OCI-LY3 (cell line): ENCODE data around the gene STKLD1.
A peak's percentile ranks its signal among the peaks of the same experiment; 100 is the strongest.

Source experiments
- CTCF ChIP-seq: fragments of 200-600, 300-600 bp; sonication (generic); IDR thresholded peaks from 2 replicates; pipeline ENCODE4 v1.5.1; 2014; ENCODE audit warnings: antibody characterized with exemption, low read length, low read depth
- EZH2phosphoT487 ChIP-seq: fragments of 200-600 bp; shearing (Covaris generic); IDR thresholded peaks from 2 replicates; pipeline ENCODE4 v1.6.1; 2018; ENCODE audit warnings: antibody characterized with exemption, mixed run types, low read depth

GRCh38 chr9:133437753-133438531 is 61.8 kb downstream of the STKLD1 start:
- TF ChIP-seq CTCF (peak; percentile 54), EZH2phosphoT487 (no peak)
